GM12872 (cell line): ENCODE measurements around the gene LOXL4.
A peak's percentile ranks its signal among the peaks of the same experiment; 100 is the strongest.

Experiments used
- TF ChIP-seq, protein P1 (sequence below): IDR thresholded peaks from 3 replicates; pipeline ENCODE4 v1.5.1; 2011; ENCODE audit warnings: low read depth, mild to moderate bottlenecking, low read length, moderate library complexity; ENCODE audit not compliant: insufficient read depth

The LOXL4 gene

DNA sequence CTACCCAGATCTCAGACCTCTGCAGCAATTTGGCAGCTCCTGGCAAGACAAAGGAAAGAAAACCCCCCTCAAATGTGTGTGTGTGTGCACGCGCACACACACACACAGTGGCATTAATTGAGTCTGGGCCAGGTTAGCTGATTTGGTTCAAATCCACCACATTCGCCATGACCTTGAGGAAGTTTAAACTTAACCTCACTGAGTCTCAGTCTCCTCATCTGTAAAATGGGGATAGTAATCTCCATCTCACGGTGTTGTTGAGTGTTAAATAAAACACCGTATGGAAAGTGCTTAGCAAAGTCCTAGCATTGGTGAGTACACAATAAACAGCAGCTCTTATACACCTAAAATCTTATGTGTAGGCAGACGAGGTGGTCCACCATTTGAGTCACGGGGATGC, 4.9 kb downstream of the LOXL4 start:
- TF ChIP-seq, protein P1, sequence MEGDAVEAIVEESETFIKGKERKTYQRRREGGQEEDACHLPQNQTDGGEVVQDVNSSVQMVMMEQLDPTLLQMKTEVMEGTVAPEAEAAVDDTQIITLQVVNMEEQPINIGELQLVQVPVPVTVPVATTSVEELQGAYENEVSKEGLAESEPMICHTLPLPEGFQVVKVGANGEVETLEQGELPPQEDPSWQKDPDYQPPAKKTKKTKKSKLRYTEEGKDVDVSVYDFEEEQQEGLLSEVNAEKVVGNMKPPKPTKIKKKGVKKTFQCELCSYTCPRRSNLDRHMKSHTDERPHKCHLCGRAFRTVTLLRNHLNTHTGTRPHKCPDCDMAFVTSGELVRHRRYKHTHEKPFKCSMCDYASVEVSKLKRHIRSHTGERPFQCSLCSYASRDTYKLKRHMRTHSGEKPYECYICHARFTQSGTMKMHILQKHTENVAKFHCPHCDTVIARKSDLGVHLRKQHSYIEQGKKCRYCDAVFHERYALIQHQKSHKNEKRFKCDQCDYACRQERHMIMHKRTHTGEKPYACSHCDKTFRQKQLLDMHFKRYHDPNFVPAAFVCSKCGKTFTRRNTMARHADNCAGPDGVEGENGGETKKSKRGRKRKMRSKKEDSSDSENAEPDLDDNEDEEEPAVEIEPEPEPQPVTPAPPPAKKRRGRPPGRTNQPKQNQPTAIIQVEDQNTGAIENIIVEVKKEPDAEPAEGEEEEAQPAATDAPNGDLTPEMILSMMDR, result no peak

DNA sequence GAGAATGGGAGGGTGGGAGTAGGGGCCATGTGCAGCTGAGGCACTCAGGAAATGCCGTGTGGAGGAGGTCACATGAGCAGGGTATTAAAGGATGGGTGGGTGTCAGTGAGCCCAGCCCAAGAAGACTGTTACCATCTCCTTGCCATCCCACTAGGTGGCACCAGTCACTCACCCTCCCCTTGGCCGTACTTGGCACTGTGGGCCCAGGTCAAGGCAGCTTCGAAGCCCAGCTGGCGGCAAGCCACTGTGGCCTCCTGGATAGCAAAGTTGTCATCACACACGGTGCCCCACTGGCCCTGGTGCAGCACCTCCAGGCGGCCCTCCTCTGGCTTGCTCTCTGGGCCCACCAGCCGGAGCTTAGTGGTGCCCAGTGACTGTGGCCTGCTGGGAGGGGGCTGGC, 5.4 kb downstream of the LOXL4 start:
- TF ChIP-seq, protein P1, result peak; percentile 46

DNA sequence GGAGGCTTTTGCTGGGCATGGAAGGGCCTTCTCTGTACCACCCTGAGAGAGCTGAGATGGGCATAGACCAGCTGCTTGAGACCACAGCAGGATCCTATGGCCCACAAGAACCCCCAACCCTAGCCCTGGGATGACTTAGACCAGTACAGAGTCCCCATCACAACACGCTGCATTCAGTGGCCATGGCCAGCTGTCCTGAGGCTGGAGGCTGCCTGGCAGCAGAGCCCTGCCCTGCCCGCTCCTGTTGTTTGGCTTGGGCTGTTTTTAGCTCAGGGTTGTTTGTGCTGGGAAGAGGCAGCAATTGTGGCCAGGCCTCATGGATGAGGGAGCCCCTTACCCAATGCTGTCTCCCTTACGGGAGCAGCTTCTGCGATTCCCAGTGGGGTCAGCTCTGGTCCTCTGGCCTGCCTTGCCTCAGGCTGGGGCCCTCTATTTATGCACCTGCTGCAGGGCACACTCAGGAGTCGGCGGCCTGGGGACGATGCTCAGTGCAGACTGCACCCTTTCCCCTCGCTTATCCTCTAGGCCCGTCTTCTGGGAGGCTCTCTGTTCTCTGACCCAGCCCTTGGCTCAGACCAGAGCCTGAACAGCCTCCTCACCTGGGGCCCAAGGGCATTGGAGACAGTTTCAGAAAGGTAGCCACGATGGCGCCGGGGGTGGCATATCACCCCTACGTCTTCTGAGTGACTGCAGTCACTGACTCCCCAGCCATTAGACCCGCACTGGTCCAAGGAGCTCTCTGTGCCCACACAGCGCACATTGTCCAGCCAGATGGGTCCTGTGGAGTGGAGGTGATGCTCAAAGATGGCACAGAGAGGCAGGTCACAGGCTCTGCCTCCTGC, 6.3 kb downstream of the LOXL4 start:
- TF ChIP-seq, protein P1, result no peak

DNA sequence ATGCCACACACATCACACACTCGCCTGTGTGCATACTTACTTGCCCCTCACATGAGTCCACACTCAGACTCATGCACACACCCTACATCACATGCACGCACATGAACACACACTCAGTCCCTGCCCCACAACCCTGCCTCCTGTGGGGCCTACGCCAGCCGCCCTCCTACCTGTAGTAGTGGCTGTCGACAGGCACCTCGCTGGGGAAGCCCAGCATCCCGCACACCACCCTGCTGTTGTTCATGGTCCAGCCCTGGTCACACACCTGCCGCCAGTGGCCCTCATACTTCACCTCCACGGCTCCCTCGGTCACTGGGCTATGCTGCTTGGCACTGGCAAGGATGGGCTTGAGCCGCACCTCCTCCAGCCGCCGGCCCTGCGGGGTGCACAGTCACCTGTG, 7.2 kb downstream of the LOXL4 start:
- TF ChIP-seq, protein P1, result no peak

DNA sequence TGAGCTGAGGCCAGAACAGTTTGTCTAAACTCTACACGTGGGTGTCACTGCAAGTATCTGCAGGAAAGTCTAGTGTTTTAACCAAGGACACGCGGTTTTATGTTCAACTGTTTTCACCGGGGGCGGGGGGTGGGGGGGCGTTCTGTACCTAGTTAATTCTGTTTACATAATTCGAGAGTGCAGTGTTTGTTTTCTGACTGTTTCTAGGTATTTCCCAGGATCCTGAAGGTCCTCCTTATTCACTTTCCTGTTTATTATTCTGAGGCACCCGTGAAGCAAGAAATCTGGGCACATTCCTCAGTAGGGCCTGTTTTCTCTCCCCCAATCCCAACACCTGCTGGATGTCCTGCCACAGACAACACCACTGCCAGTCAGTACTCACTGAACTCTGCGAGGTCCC, 7.6 kb downstream of the LOXL4 start:
- TF ChIP-seq, protein P1, result no peak

DNA sequence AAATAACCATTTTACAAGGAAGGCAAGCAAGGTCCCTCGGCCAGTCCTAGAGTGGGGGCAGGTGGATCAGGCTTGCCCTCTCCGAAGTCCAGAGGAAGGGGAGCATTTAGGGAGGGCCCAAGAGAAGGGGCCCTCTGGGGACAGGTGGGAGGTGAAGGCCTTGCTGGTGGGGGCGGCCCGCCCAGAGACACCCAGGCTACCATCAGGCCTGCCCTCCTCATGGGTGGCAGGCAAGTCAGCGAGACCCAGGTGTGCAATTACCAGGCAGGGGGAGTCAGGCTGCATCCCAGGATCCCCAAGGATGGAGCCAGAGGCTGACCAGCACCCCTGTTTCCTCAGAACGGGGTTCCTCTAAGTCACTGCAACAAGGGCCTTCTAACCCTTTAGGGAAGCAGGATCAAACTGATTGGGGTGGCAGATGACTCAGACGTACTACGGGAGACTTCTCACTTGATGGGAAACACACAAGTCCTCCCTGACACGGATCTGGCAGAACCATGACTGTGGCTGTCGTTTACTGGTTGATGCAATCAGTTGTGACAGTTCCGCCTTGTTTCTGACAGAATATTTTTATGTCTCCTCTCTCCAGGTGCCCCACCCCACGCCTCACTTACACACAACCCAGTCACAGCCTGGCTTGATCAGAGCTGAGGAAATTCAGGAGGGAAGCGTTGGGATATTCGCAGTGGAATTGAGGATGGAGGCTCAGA, 8.2 kb downstream of the LOXL4 start:
- TF ChIP-seq, protein P1, result no peak

DNA sequence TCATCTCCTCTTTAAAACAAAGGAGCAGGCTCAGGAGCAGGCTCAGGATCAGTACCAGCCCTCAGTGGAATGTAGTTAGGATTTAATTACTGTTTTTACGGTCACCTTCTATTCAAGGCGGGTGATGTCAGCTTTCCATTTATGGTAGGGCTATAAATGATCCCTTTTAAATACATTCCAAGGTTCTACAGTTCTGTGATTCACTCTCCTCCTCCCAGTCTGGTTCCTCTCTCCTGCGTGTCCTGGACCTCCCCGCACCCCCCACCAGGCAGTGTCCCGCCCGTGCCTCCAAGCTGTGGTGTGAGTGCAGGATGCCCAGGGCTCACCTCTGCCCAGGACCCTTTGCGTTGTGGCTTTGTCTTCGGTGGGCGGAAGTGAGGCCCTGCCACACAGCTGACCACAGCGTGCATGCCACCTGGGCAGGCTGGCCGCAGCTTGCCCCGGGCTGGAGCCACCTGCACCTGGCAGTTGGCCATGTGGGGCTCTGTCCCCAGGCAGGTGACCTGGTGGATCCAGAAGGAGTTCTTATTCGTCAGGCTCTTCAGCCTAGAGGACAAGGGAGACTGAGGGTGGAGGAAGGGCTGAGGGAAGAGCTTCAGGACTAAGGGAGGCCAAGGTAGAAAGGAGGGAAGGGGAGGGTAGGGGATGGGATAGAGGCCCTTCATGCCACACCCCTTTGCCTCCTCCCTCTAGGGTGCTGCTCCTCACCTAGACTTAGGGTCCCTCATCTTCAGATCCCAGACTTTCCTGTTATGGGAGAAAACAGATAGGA, 9.1 kb downstream of the LOXL4 start:
- TF ChIP-seq, protein P1, result no peak
